GM20431 (cell line): Measurements from ENCODE around the gene SLC15A3.

ENCODE experiments used
- in situ Hi-C: fragments of 300-500 bp; cut with MseI, MboI; formaldehyde crosslinking; loops from one replicate; pipeline ENCODE4 v1.15.0; 2020; ENCODE audit warnings: low sequenced_read_pairs; ENCODE audit not compliant: unreplicated experiment

The SLC15A3 gene

GRCh38 chr11:60948250-60948649, 3.7 kb downstream of the SLC15A3 start:
- in situ Hi-C loops, result no loop called here

- in situ Hi-C loops, result no loop called here
These were observed 4.3 kb downstream of the SLC15A3 start for GRCh38 chr11:60947700-60948099.

- in situ Hi-C loops, result no loop called here
These were observed 5.2 kb downstream of the SLC15A3 start for GRCh38 chr11:60946601-60947264.

GRCh38 chr11:60945295-60945667, 6.7 kb downstream of the SLC15A3 start:
- in situ Hi-C loops, result no loop called here

GRCh38 chr11:60944490-60945294, 7.3 kb downstream of the SLC15A3 start:
- in situ Hi-C loops, result no loop called here

- in situ Hi-C loops, result no loop called here
These were observed 8.9 kb downstream of the SLC15A3 start for GRCh38 chr11:60942970-60943565.

GRCh38 chr11:60942219-60942618, 9.8 kb downstream of the SLC15A3 start:
- in situ Hi-C loops, result no loop called here

GRCh38 chr11:60941371-60942119, 10.4 kb downstream of the SLC15A3 start:
- in situ Hi-C loops, result no loop called here

GRCh38 chr11:60939855-60940254, 12.1 kb downstream of the SLC15A3 start:
- in situ Hi-C loops, result no loop called here

- in situ Hi-C loops, result no loop called here
These were observed 12.7 kb downstream of the SLC15A3 start for GRCh38 chr11:60939301-60939700.

- in situ Hi-C loops, result no loop called here
These were observed 13.5 kb downstream of the SLC15A3 start for GRCh38 chr11:60938500-60938899.

GRCh38 chr11:60937811-60938210, 14.2 kb downstream of the SLC15A3 start:
- in situ Hi-C loops, result no loop called here

GRCh38 chr11:60937144-60937527, 14.8 kb downstream of the SLC15A3 start:
- in situ Hi-C loops, result no loop called here

GRCh38 chr11:60936467-60937143, 15.4 kb downstream of the SLC15A3 start:
- in situ Hi-C loops, result no loop called here

GRCh38 chr11:60935676-60936442, 16.1 kb downstream of the SLC15A3 start:
- in situ Hi-C loops, result no loop called here

- in situ Hi-C loops, result no loop called here
These were observed 17.0 kb downstream of the SLC15A3 start for GRCh38 chr11:60934790-60935605.

GRCh38 chr11:60934124-60934789, 17.7 kb downstream of the SLC15A3 start:
- in situ Hi-C loops, result no loop called here
